Activated CD4-positive, alpha-beta memory T cell treated with anti-CD3 and anti-CD28 coated beads for 36 hours (primary cell): ENCODE results near the gene RBM6. TPM values are rescaled to one million over a fixed set of nuclear protein-coding genes. Genes with fewer than 3 reads are reported as not detected.
A peak's percentile ranks its signal among the peaks of the same experiment; 100 is the strongest.
"Not testable (repeated sequence)": the region's sequence is repeated elsewhere in the genome, so short reads cannot be mapped to it uniquely, and the experiment has no call there.

Experiments
- CTCF ChIA-PET: fragments of 350-600 bp; sonication (Branson Sonifier 250); formaldehyde crosslinking; loops from one replicate; lab custom pipeline; 2021; ENCODE audit warnings: antibody characterized with exemption, inconsistent platforms; lab: Charles Lee
- POLR2A ChIA-PET: fragments of 350-600 bp; sonication (Branson Sonifier 250); formaldehyde crosslinking; loops from one replicate; lab custom pipeline; 2021; ENCODE audit warnings: antibody characterized with exemption; lab: Charles Lee
- DNase-seq: peaks from one replicate; pipeline ENCODE4 v3.0.0-alpha.2; 2020
- H3K27ac Mint-ChIP-seq: one replicate; pipeline ENCODE4 v1.8.0; 2021; ENCODE audit warnings: mixed read lengths
- H3K27me3 Mint-ChIP-seq: one replicate; pipeline ENCODE4 v1.8.0; 2021; ENCODE audit warnings: mixed read lengths
- H3K36me3 Mint-ChIP-seq: one replicate; pipeline ENCODE4 v1.8.0; 2021; ENCODE audit warnings: mixed read lengths
- H3K4me1 Mint-ChIP-seq: one replicate; pipeline ENCODE4 v1.8.0; 2021; ENCODE audit warnings: low read depth, mixed read lengths
- H3K4me3 Mint-ChIP-seq: one replicate; pipeline ENCODE4 v1.8.0; 2021; ENCODE audit warnings: mild to moderate bottlenecking, mixed read lengths
- H3K9me3 Mint-ChIP-seq: one replicate; pipeline ENCODE4 v1.8.0; 2021; ENCODE audit warnings: mixed read lengths
- intact Hi-C: fragments of 100-400 bp; cut with micrococcal nuclease; formaldehyde crosslinking; loops from one replicate; pipeline ENCODE4 v1.15.1; 2023
- total RNA-seq, 2 experiments: library from RNA; stranded (reverse); gene quantifications; one replicate each; pipeline ENCODE4 v1.2.3, GENCODE V29; 2021

Gene RBM6
- total RNA-seq, 2 experiments from 2014 or later: 73.5 to 83.7 TPM

DNA sequence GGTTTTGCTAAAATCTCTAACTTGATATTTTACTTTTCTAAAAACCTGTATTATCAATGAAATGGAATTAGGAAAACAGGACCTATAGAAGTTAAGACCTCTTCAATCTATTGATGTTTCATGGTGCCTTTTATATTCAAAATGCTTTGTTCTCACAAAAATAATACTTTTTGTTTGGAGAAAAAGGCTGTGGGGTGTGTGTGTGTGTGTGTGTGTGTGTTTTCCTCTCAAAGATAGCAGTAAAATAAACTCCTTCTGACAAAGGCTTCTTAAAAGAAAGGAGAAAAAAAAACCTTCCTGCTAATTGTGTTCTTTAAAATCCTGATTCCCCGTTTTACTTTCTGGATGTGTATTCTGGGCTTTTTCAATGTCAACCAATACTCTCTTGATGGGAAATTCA is 54.5 kb downstream of the RBM6 start:
- Mint-ChIP-seq H3K36me3 (peaks cover 6% of the 10 kb centered on the region), H3K27me3 (no peaks in the 10 kb centered on the region), H3K4me3 (no peak overlapping the region), H3K27ac (no peak overlapping the region), H3K4me1 (peaks cover 19% of the 10 kb centered on the region), H3K9me3 (no peaks in the 10 kb centered on the region)
- no peak for DNase-seq
- POLR2A ChIA-PET: no interaction called here
- intact Hi-C loops: no loop called here
- CTCF ChIA-PET: no interaction called here

DNA sequence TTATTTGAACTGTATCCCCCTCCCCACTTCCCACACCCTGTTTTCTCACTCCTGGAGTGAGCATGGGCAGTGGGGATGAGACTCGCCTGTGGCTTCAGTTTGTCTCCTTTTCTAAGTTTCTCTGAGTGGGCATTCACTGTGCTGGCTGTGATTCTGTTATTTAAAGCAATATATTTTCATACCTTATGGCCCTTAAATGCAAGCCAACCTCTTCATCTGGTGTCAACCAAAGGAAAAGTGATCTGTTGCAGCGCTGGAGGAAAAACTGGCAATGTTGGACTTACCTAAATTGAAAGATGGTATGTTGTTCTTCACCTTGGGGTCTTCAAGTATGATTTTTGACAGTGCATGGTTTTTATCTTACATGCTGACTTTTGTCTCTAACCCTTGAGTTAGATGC is 56.1 kb downstream of the RBM6 start:
- intact Hi-C loops: no loop called here
- POLR2A ChIA-PET: no interaction called here
- peaks cover 19% of the 10 kb centered on the region for H3K4me1 Mint-ChIP-seq
- no peaks in the 10 kb centered on the region for H3K9me3 Mint-ChIP-seq
- H3K36me3 Mint-ChIP-seq: peaks cover 14% of the 10 kb centered on the region
- DNase-seq: no peak
- CTCF ChIA-PET: no interaction called here
- H3K4me3 Mint-ChIP-seq: no peak overlapping the region
- no peak overlapping the region for H3K27ac Mint-ChIP-seq
- no peaks in the 10 kb centered on the region for H3K27me3 Mint-ChIP-seq

DNA sequence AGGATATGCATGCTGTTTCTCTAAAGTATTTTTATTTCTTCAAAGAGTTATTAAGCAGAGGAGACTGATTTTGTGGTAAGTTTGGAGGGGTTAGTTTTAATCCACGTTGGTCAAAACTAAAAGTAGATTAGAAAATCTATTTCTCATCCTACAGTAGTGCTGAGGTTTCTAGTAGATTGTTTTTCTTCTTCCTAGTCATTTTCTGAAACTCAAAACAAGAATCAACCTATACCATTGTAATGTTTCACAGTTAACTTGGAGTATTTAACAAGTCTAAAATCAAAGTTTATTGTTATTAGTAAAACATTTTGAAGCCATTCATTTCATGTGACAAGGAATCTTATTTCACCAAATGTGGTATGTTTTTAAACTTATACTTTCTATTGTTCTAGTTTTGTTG is 57.9 kb downstream of the RBM6 start:
- CTCF ChIA-PET: no interaction called here
- Mint-ChIP-seq H3K9me3 (no peaks in the 10 kb centered on the region), H3K27me3 (no peaks in the 10 kb centered on the region), H3K27ac (no peak overlapping the region), H3K4me3 (no peak overlapping the region), H3K4me1 (peaks cover 19% of the 10 kb centered on the region), H3K36me3 (peaks cover 16% of the 10 kb centered on the region)
- intact Hi-C loops: no loop called here
- POLR2A ChIA-PET: no interaction called here
- DNase-seq: no peak

DNA sequence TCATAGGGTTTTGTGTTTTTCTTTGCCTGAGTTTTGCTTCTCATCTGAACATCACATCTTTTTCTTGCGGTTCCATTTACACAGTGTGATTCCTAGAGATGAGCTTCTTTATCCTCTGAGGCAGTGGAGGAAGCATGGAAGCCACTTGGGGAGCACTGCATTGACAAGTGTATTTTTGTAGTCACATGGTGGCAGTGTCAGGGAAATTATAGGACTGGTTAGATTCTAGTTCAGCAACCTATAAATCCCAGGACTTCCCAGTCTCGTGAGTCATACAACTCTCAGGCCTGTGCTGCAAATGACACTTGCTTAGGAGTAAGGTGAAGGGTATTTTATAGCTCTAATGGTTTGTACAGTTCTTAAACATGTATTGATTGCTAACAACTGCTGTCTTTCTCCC is 58.4 kb downstream of the RBM6 start:
- no peak for DNase-seq
- Mint-ChIP-seq H3K36me3 (peaks cover 17% of the 10 kb centered on the region), H3K4me1 (peaks cover 19% of the 10 kb centered on the region), H3K27ac (peak overlapping the region; percentile 43), H3K27me3 (no peaks in the 10 kb centered on the region), H3K4me3 (no peak overlapping the region), H3K9me3 (no peaks in the 10 kb centered on the region)
- ChIA-PET CTCF (no interaction called here), POLR2A (no interaction called here)
- intact Hi-C loops: no loop called here

DNA sequence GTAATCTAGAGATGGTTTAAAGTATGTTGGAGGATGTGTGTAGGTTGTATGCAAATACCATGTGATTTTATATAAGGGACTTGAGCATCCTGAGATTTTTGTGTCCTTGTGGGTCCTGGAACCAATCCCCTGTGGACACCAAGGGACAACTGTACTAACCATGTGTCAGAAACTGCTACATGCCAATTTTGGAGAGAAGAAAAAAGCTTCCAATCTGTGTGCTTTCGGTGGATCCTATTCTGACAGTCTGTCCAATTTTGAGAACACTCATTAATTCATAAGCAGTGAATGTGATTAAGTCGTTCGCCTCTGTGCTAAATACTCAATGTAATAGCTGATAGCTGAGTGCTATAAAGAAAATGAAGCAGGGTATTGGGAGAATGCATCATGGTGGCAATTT is 61.6 kb downstream of the RBM6 start:
- peaks cover 19% of the 10 kb centered on the region for H3K4me1 Mint-ChIP-seq
- CTCF ChIA-PET: no interaction called here
- POLR2A ChIA-PET: no interaction called here
- H3K27me3 Mint-ChIP-seq: no peaks in the 10 kb centered on the region
- no peak overlapping the region for H3K27ac Mint-ChIP-seq
- H3K36me3 Mint-ChIP-seq: peaks cover 24% of the 10 kb centered on the region
- H3K9me3 Mint-ChIP-seq: no peaks in the 10 kb centered on the region
- no peak for DNase-seq
- H3K4me3 Mint-ChIP-seq: no peak overlapping the region
- intact Hi-C loops: no loop called here

DNA sequence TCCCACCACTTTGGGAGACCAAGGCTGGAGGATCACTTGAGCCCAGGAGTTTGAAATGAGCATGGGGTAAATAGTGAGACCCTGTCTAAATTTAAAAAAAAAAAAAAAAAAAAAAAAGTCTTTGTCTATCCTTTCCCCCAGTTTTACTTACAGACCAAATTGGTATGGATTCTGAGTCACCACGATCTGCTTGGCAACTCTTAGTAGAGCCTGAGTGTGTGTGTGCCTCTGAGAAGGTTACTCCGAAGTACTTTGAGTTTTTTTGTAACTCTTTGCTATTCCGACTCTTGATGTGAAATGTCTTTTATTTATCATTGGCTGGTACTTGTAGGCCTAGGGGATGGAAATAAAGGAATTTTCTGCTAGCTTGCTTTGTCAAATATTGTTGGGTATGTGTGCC is 63.3 kb downstream of the RBM6 start:
- no peaks in the 10 kb centered on the region for H3K27me3 Mint-ChIP-seq
- peaks cover 26% of the 10 kb centered on the region for H3K36me3 Mint-ChIP-seq
- no peak for DNase-seq
- intact Hi-C loops: no loop called here
- H3K9me3 Mint-ChIP-seq: no peaks in the 10 kb centered on the region
- peaks cover 7% of the 10 kb centered on the region for H3K4me1 Mint-ChIP-seq
- CTCF ChIA-PET: no interaction called here
- no peak overlapping the region for H3K27ac Mint-ChIP-seq
- POLR2A ChIA-PET: no interaction called here
- H3K4me3 Mint-ChIP-seq: no peak overlapping the region

DNA sequence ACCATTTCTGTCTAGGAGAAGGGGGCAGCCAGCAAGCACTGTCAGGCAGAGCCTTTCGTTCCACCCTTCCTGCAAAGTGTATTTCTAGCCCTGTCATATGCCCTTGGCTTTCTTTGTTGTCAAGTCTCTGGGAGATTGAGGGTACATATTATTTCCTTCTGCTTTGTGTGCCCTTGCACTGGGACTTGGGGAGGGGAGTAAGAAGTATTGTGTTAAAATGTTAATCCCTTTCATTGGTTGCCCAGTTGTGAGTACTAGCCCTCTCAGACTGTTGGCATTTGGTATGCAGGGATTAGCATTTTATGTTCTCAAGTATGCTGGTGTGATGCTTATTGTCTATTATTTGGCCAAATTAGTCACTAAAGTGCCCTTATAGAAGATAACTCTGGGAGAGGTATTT is 63.9 kb downstream of the RBM6 start:
- Mint-ChIP-seq H3K27me3 (no peaks in the 10 kb centered on the region), H3K4me1 (peaks cover 2% of the 10 kb centered on the region), H3K9me3 (no peaks in the 10 kb centered on the region), H3K4me3 (no peak overlapping the region), H3K36me3 (peaks cover 27% of the 10 kb centered on the region), H3K27ac (no peak overlapping the region)
- intact Hi-C loops: no loop called here
- CTCF ChIA-PET: no interaction called here
- POLR2A ChIA-PET: no interaction called here
- no peak for DNase-seq

DNA sequence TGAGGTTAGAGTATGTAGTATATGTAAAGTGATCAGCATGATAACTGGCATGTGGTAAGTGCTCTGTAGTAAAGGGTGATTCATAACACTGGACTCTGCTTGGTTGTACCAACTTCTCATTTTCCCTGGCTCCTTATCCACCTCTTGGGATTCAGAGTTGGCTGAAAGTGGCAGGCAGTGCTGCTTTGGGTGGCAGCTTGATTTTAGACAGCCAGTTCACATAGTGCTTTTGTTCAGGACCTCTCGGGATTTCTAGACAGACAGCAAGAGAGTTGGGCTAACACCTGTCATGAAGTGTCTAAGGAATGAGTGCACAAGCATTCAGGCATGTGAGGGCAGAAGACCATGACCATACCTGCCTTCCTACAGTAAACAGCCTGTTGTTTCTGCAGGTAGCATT is 69.0 kb downstream of the RBM6 start:
- Mint-ChIP-seq H3K9me3 (no peaks in the 10 kb centered on the region), H3K27ac (no peak overlapping the region), H3K36me3 (peaks cover 12% of the 10 kb centered on the region), H3K4me3 (no peak overlapping the region), H3K4me1 (no peaks in the 10 kb centered on the region), H3K27me3 (no peaks in the 10 kb centered on the region)
- ChIA-PET CTCF (no interaction called here), POLR2A (no interaction called here)
- no peak for DNase-seq
- intact Hi-C loops: no loop called here

DNA sequence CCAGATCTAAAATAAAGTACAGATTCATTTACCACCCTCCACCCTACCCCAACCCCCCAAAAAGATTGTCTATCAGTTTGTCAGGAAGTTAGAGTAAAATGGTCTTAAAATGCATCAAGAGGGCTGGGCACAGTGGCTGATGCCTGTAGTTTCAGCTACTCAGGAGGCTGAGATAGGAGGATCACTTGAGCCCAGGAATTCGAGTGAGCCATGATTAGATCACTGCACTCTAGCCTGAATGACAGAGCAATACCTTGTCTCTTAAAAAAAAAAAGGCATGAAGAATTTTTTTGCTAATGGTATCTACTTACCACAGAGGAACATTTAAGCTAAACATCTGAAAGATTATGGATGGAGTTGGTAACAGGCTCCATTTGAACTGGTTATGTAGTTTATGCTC is 71.0 kb downstream of the RBM6 start:
- Mint-ChIP-seq H3K9me3 (no peaks in the 10 kb centered on the region), H3K36me3 (peaks cover 12% of the 10 kb centered on the region), H3K27ac (no peak overlapping the region), H3K27me3 (no peaks in the 10 kb centered on the region), H3K4me3 (no peak overlapping the region), H3K4me1 (peaks cover 2% of the 10 kb centered on the region)
- ChIA-PET POLR2A (no interaction called here), CTCF (no interaction called here)
- no peak for DNase-seq
- intact Hi-C loops: no loop called here

DNA sequence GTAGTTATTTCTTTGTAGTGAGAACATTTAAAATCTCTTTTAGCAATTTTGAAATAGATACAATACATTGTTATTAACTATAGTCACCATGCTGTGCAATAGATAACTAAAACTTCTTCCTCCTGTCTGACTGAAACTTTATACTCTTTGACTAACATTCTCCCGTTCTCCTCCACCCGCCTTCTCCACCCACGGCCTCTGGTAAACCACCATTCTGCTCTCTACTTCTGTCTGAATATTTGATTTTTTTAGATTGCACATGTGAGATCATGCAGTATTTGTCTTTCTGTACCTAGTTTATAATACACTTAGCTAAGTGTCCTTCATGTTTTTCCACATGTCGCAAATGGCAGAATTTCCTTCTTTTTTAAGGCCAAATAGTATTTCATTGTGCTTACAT is 76.0 kb downstream of the RBM6 start:
- intact Hi-C loops: no loop called here
- H3K9me3 Mint-ChIP-seq: no peaks in the 10 kb centered on the region
- ChIA-PET CTCF (no interaction called here), POLR2A (no interaction called here)
- no peak overlapping the region for H3K27ac Mint-ChIP-seq
- H3K4me3 Mint-ChIP-seq: no peak overlapping the region
- no peaks in the 10 kb centered on the region for H3K27me3 Mint-ChIP-seq
- peaks cover 5% of the 10 kb centered on the region for H3K4me1 Mint-ChIP-seq
- peak; percentile 15 for DNase-seq
- peaks cover 24% of the 10 kb centered on the region for H3K36me3 Mint-ChIP-seq

DNA sequence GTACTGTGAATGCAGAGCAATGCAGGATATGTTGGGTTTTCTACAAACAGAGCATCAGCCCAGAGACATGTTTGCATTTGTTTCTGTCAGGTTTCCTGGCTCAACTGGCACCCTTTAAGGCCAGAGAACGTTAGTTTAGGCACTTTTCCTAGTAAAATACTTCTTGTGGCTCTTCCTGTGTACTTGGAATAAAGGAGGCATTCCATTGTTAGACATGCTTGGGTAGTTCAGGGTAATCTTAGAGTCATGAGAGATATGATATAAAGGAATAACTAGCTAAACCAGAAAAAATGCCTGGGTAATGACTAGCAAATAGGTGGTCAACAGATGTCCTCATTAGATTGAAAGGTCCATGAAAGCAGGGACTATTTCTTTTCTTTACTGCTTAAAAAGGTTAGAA is 88.4 kb downstream of the RBM6 start:
- ChIA-PET CTCF (interaction anchor here (0.5 kb wide), 1 partner anchor 503 kb away, joined by 3 read pairs; no protein-coding TSS in a partner anchor), POLR2A (no interaction called here)
- H3K27me3 Mint-ChIP-seq: no peaks in the 10 kb centered on the region
- peaks cover 15% of the 10 kb centered on the region for H3K36me3 Mint-ChIP-seq
- peaks cover 3% of the 10 kb centered on the region for H3K9me3 Mint-ChIP-seq
- H3K27ac Mint-ChIP-seq: no peak overlapping the region
- no peak for DNase-seq
- intact Hi-C loops: no loop called here
- H3K4me3 Mint-ChIP-seq: no peak overlapping the region
- no peaks in the 10 kb centered on the region for H3K4me1 Mint-ChIP-seq

DNA sequence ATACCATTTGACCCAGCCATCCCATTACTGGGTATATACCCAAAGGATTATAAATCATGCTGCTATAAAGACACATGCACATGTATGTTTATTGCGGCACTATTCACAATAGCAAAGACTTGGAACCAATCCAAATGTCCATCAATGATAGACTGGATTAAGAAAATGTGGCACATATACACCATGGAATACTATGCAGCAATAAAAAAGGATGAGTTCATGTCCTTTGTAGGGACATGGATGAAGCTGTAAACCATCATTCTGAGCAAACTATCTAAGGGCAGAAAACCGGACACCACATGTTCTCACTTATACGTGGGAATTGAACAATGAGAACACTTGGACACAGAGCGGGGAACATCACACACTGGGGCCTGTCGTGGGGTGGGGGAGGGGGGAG is 91.3 kb downstream of the RBM6 start:
- intact Hi-C loops, H3K9me3 Mint-ChIP-seq, CTCF ChIA-PET, H3K27ac Mint-ChIP-seq, H3K4me1 Mint-ChIP-seq, DNase-seq, H3K27me3 Mint-ChIP-seq, POLR2A ChIA-PET, H3K4me3 Mint-ChIP-seq: not testable (repeated sequence)
- H3K36me3 Mint-ChIP-seq: peaks cover 12% of the 10 kb centered on the region

DNA sequence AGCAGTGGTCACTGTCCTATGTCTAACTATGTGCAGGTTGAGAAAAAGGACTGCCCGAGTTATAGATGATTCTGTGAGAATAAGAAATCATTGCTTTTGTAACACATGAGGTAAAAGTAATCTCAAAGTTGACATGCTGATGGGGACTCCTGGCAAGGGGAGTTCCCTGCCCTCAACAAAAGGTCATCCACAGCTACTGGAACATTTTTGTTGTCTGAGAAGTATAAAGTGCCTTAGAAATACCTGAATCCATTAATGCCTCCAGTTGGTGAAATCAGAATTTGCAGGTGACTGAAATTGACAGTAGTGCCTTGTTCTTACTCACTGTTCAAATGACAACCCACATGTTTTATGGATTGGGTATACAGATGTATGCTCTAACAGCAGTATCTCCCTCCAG is 105.0 kb downstream of the RBM6 start:
- peak overlapping the region; percentile 42 for H3K27ac Mint-ChIP-seq
- no peak for DNase-seq
- POLR2A ChIA-PET: no interaction called here

DNA sequence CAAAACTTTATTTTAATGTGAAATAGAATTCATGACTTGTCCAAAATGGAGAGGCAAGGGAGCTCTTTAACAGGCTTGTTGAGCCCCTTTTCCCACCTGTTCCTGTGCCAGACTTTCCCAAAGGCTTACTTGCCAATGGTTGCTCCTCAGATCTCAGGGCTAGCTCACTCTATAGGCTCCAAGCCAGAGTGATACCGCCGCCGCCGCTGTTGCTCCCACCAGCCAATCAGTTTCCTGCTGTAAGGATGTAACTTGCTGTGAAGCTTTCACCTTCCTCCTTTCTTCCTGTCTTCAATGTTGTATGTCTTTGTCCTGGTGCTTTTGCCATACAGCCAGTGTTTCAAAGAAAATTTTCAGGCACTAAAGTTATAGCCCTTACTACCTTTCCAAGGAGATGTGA is 107.5 kb downstream of the RBM6 start:
- Mint-ChIP-seq H3K27me3 (no peaks in the 10 kb centered on the region), H3K4me3 (no peak overlapping the region), H3K9me3 (no peaks in the 10 kb centered on the region), H3K27ac (no peak overlapping the region), H3K36me3 (peaks cover 19% of the 10 kb centered on the region), H3K4me1 (peaks cover 5% of the 10 kb centered on the region)
- intact Hi-C loops: no loop called here
- no peak for DNase-seq
- ChIA-PET CTCF (no interaction called here), POLR2A (no interaction called here)

More for the DNA sequence above, 105.0 kb downstream of the RBM6 start:
- intact Hi-C loops: no loop called here
- H3K4me1 Mint-ChIP-seq: peaks cover 14% of the 10 kb centered on the region
- H3K4me3 Mint-ChIP-seq: no peak overlapping the region
- H3K36me3 Mint-ChIP-seq: peaks cover 11% of the 10 kb centered on the region
- H3K27me3 Mint-ChIP-seq: no peaks in the 10 kb centered on the region
- H3K9me3 Mint-ChIP-seq: no peaks in the 10 kb centered on the region
- CTCF ChIA-PET: no interaction called here
